Kidney (tissue), 14 donors: ENCODE measurements around the gene KCTD14. TPM values are rescaled to one million over a fixed set of nuclear protein-coding genes. Genes with fewer than 3 reads are reported as not detected.

ENCODE experiments used
- DNase-seq, 5 donors: peaks; one replicate each; pipeline ENCODE4 v3.0.0-alpha.2; 2013 to 2020
- FAIRE-seq: peaks from 2 replicates; lab custom pipeline; 2012; peaks lifted over from hg19 to GRCh38; lab: Jason Lieb, UNC
- H3K27ac ChIP-seq, 2 donors: one replicate each; pipeline ENCODE4 v1.7.0; 2013; ENCODE audit warnings: low read depth in 2 of 2, low read length in 2 of 2, inconsistent platforms in 1 of 2
- H3K27me3 ChIP-seq: one replicate; pipeline ENCODE4 v1.7.1; 2013; ENCODE audit warnings: low read length, inconsistent platforms; ENCODE audit not compliant: control insufficient read depth, insufficient read depth
- H3K36me3 ChIP-seq, 3 donors: one replicate each; pipeline versions ENCODE4 v1.7.0 to v1.7.1; 2013; ENCODE audit warnings: low read length in 3 of 3, control low read depth in 1 of 3, inconsistent platforms in 1 of 3; ENCODE audit not compliant: insufficient read depth in 3 of 3, control insufficient read depth in 2 of 3
- H3K4me1 ChIP-seq, 3 donors: one replicate each; pipeline versions ENCODE4 v1.7.0 to v1.7.1; 2013; ENCODE audit warnings: low read length in 3 of 3, inconsistent platforms in 1 of 3, low read depth in 1 of 3; ENCODE audit not compliant: control insufficient read depth in 2 of 3, insufficient read depth in 2 of 3
- H3K4me3 ChIP-seq, 3 donors: one replicate each; pipeline versions ENCODE4 v1.7.0 to v1.8.1; 2013; ENCODE audit warnings: low read length in 3 of 3, control low read depth in 1 of 3, inconsistent platforms in 1 of 3
- H3K9ac ChIP-seq, 3 donors: one replicate each; pipeline versions ENCODE4 v1.7.0 to v1.7.1; 2013; ENCODE audit warnings: low read length in 3 of 3, control low read depth in 1 of 3, inconsistent platforms in 1 of 3
- H3K9me3 ChIP-seq, 3 donors: one replicate each; pipeline versions ENCODE4 v1.7.0 to v1.7.1; 2013; ENCODE audit warnings: low read length in 3 of 3, control low read depth in 1 of 3, inconsistent platforms in 1 of 3; ENCODE audit not compliant: control insufficient read depth in 2 of 3, insufficient read depth in 1 of 3
- CTCF ChIP-seq: IDR thresholded peaks from 3 replicates; pipeline ENCODE4 v1.5.1; 2012; ENCODE audit warnings: mild to moderate bottlenecking, moderate library complexity, borderline replicate concordance; ENCODE audit not compliant: insufficient read depth; ENCODE audit errors: extremely low read depth
- intact Hi-C: fragments of 100-400 bp; cut with DNase I; formaldehyde crosslinking; loops from one replicate; pipeline ENCODE4 v1.11.1; 2022
- polyA plus RNA-seq: library from polyadenylated mRNA; stranded (reverse); fragments of 350-450 nt; fragmentation: Illumina TruSeq; extraction: RNeasy Lipid Tissue Mini Kit (QIAGEN cat#74804); gene quantifications from one replicate; pipeline ENCODE4 v1.2.3, GENCODE V29; 2014; ENCODE audit warnings: low read depth, low replicate concordance; ENCODE audit not compliant: insufficient read depth
- total RNA-seq: library from RNA; stranded (reverse); fragmentation: NEBNext Ultra II Directional; extraction: Animal tissue kit (Norgen Biotek cat#: 25700); gene quantifications from one replicate; pipeline ENCODE4 v1.2.1, GENCODE V29; 2021
- donor health status: control.
- donor health status: control.
- donor health status: control.
- donor health status: control.
- donor health status: control.
- donor health status: DM: yes; HTN: yes; CAD: no.
- donor health status: Normal renal cell carcinoma (clear cell type).

KCTD14 gene
- total and polyA plus RNA-seq, 2 donors from 2014 or later, result 13.7 to 14.8 TPM

- peak overlapping the region in 1 of 3 donors; percentile 41 for H3K4me3 ChIP-seq
- TF ChIP-seq CTCF, result no peak
- H3K27ac ChIP-seq, result peak overlapping the region; percentile 68 to 88
- DNase-seq (no peak), FAIRE-seq (no peak)
- H3K4me1 ChIP-seq, result peaks cover 6 to 8% (median 8%) of the 10 kb centered on the region in 3 donors
- H3K9me3 ChIP-seq, result no peaks in the 10 kb centered on the region
- no peaks in the 10 kb centered on the region for H3K27me3 ChIP-seq
- H3K36me3 ChIP-seq, result no peaks in the 10 kb centered on the region
- intact Hi-C loops, result no loop called here
- peak overlapping the region in 1 of 3 donors; percentile 79 for H3K9ac ChIP-seq
Observed at GRCh38 chr11:78039391-78039918, 16.4 kb upstream of the KCTD14 start.

GRCh38 chr11:78038697-78039313 lies 15.7 kb upstream of the KCTD14 start:
- no peak for TF ChIP-seq CTCF
- FAIRE-seq, result no peak
- DNase-seq, result no peak
- Histone ChIP-seq H3K9me3 (no peaks in the 10 kb centered on the region), H3K27me3 (no peaks in the 10 kb centered on the region), H3K27ac (no peak overlapping the region), H3K4me1 (peaks cover 6 to 8% (median 8%) of the 10 kb centered on the region in 3 donors), H3K4me3 (no peak overlapping the region), H3K36me3 (no peaks in the 10 kb centered on the region), H3K9ac (no peak overlapping the region)
- intact Hi-C loops, result no loop called here

- no peaks in the 10 kb centered on the region for H3K27me3 ChIP-seq
- FAIRE-seq (no peak), DNase-seq (no peak)
- no peak overlapping the region for H3K27ac ChIP-seq
- no peaks in the 10 kb centered on the region for H3K36me3 ChIP-seq
- H3K4me3 ChIP-seq, result no peak overlapping the region
- TF ChIP-seq CTCF, result no peak
- intact Hi-C loops, result no loop called here
- H3K4me1 ChIP-seq, result peaks cover 6 to 8% (median 8%) of the 10 kb centered on the region in 3 donors
- no peak overlapping the region for H3K9ac ChIP-seq
- no peaks in the 10 kb centered on the region for H3K9me3 ChIP-seq
Observed at GRCh38 chr11:78037825-78038620, 14.9 kb upstream of the KCTD14 start.
